C1 segment of cervical spinal cord (tissue), 14 donors: ENCODE results near the gene QKI.
"Not testable (repeated sequence)": the region's sequence is repeated elsewhere in the genome, so short reads cannot be mapped to it uniquely, and the experiment has no call there.

ENCODE experiments used
- DNase-seq, 14 donors: peaks; one replicate each; lab custom pipeline; 2025; lab: John Stamatoyannopoulos, UW

Gene QKI

GRCh38 chr6:163439390-163439789 lies 24.9 kb downstream of the QKI start:
- DNase-seq, result not testable (repeated sequence)

GRCh38 chr6:163439997-163440396 lies 25.5 kb downstream of the QKI start:
- DNase-seq, result no peak

GRCh38 chr6:163442336-163442735 lies 27.8 kb downstream of the QKI start:
- no peak for DNase-seq

GRCh38 chr6:163444077-163444476 lies 29.6 kb downstream of the QKI start:
- DNase-seq, result no peak

GRCh38 chr6:163446549-163446948 lies 32.0 kb downstream of the QKI start:
- no peak for DNase-seq

- no peak for DNase-seq
These were observed 34.6 kb downstream of the QKI start for GRCh38 chr6:163449076-163449475.

- no peak for DNase-seq
These were observed 39.9 kb downstream of the QKI start for GRCh38 chr6:163454425-163454824.

- DNase-seq, result no peak
These were observed 41.0 kb downstream of the QKI start for GRCh38 chr6:163455552-163455951.

- peak in 1 of 14 donors; percentile 16 for DNase-seq
These were observed 43.4 kb downstream of the QKI start for GRCh38 chr6:163457637-163458561.

- no peak for DNase-seq
These were observed 44.5 kb downstream of the QKI start for GRCh38 chr6:163459007-163459406.

GRCh38 chr6:163459536-163459935 lies 45.0 kb downstream of the QKI start:
- no peak for DNase-seq

- no peak for DNase-seq
These were observed 45.8 kb downstream of the QKI start for GRCh38 chr6:163460307-163460782.

GRCh38 chr6:163461696-163462095 lies 47.2 kb downstream of the QKI start:
- no peak for DNase-seq

- DNase-seq, result no peak
These were observed 48.7 kb downstream of the QKI start for GRCh38 chr6:163463180-163463579.

- DNase-seq, result no peak
These were observed 49.3 kb downstream of the QKI start for GRCh38 chr6:163463795-163464194.

GRCh38 chr6:163466839-163467390 lies 52.4 kb downstream of the QKI start:
- DNase-seq, result no peak

- no peak for DNase-seq
These were observed 54.2 kb downstream of the QKI start for GRCh38 chr6:163468738-163469137.

GRCh38 chr6:163469459-163469985 lies 55.0 kb downstream of the QKI start:
- DNase-seq, result no peak

- DNase-seq, result no peak
These were observed 56.1 kb downstream of the QKI start for GRCh38 chr6:163470611-163471010.

- no peak for DNase-seq
These were observed 60.1 kb downstream of the QKI start for GRCh38 chr6:163474581-163474980.

- DNase-seq, result not testable (repeated sequence)
These were observed 62.4 kb downstream of the QKI start for GRCh38 chr6:163476946-163477345.

- no peak for DNase-seq
These were observed 68.6 kb downstream of the QKI start for GRCh38 chr6:163483107-163483506.

GRCh38 chr6:163485388-163485851 lies 70.9 kb downstream of the QKI start:
- no peak for DNase-seq
